H54 (cell line): ENCODE measurements around the gene OPN4.

Source experiments
- DNase-seq: peaks from one replicate; pipeline ENCODE4 v3.0.0; 2011; ENCODE audit warnings: low spot score, mixed read lengths; ENCODE audit not compliant: insufficient read length
- FAIRE-seq: peaks from 3 replicates; lab custom pipeline; 2011; peaks lifted over from hg19 to GRCh38; lab: Jason Lieb, UNC
- POLR2A ChIP-seq: IDR thresholded peaks from 2 replicates; pipeline ENCODE4 v1.6.1; 2011; ENCODE audit warnings: low read depth, mild to moderate bottlenecking, low read length

OPN4 gene

DNA sequence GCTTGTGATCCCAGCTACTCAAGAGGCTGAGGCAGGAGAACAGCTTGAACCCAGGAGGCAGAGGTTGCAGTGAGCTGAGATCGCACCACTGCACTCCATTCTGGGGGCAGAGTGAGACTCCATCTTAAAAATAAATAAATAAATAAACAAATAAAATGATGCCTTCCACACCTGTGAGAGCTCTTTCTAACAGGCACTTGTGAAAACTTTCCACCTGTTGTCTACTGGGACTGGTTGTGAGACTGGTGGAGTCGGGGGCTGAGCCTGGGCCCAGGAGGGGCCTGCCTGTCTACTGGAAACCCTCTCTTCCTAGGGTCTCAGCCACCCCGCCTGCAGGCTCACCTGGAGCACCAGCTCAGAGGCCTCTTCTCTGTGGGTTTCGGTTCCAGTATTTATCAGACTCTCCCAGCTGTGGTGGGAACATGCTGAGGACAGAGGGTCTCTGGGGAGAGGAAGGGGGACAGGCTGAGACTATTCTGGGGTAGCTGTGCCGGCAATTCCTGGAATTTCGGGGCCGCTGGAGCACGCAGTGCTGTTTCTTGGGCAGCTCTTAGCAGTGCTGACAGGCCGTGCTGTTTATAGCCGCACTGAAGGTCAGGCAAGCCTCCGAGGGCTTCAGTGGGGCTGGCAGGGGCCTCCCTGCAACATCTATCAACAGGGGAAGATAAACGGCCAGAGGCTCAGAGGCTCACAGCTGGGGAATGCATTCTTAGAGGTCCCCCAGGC, 17.8 kb downstream of the OPN4 start:
- no peak for DNase-seq
- FAIRE-seq: no peak
- TF ChIP-seq POLR2A: no peak

DNA sequence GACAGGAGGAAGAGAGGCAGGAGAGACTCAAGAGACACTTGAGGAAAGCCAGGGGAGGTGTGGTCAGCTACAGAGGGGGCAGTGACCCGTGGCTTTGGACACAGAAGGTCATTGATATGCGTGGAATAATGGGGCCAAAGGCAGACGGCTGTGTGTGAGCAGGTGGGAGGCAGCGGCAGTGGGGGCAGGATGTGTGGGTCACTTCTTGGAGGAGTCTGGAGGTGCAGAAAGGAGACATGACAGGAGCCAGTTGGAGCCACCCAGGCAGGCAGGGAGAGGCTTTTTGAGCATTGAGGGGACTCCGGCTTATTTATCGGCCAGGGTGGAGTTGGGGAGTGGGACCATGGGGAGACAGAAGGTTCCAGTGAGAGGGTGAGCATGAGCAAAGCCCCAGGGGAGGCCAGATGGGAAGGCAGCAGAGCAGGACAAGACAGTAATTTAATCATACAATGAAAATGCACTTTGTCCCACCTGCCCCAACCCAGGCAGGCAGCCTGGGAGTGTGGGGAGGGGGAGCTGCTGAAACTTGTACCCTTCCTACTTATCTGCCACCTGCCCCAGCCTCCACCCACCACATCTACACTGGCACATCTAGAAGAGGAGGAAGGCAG, 19.0 kb downstream of the OPN4 start:
- DNase-seq: no peak
- TF ChIP-seq POLR2A: no peak
- FAIRE-seq: no peak

DNA sequence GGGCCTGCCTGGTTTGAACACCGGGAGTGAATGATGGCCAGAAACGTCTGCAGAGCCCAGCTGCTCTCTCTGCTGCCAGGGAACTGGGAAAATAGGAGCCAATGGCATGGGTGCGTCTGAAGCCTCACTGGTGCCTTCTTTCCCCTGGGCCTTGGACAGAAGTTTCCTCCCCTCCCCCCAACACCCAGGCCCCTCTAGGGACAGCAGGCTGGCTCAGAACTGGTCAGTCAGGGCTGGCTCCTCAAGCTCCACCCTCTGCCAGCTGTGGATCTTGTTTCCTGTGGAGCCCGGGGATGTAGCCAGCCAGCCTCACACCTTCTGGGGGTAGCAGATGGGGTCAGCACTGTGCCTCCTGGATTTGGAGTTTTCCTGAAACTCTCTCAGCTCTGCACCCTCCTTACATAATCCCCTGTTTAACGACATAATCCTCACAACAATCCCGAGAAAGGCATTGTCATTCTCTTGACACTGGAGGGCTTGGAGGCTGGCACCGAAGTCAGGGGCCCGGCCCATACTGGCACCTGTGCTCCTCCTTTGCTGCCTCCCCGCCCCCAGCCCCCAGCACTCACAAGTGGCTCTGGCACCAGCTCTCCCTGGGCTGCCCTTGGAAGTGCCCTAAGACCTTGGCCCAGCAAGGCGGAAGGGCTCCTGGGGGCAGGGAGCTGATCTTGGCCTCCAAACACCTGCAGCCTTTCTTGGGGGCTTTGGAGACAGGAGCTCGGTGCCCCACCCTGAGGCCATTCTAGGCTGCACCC, 19.7 kb downstream of the OPN4 start:
- DNase-seq: no peak
- FAIRE-seq: no peak
- TF ChIP-seq POLR2A: no peak

DNA sequence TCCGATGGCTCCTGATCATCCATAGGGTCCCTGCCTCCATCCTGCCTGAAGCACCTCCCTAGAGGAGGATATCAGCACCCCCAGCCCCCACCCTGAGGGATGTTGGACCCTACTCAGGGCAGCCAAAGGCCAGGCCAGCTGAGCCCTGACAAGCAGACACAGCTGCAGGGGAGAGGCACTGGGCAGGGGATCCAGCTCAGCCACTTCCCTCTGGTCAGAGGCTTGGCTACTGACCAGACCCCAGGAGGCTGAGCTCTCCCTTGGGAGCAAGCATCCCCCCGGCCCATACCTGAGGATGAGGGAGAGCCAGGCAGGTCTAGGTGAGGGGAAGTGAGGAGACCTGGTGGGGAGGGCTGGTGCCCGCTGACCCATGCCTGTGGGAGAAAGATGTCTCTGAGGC, 20.6 kb downstream of the OPN4 start:
- FAIRE-seq (no peak), DNase-seq (no peak)
- no peak for TF ChIP-seq POLR2A

DNA sequence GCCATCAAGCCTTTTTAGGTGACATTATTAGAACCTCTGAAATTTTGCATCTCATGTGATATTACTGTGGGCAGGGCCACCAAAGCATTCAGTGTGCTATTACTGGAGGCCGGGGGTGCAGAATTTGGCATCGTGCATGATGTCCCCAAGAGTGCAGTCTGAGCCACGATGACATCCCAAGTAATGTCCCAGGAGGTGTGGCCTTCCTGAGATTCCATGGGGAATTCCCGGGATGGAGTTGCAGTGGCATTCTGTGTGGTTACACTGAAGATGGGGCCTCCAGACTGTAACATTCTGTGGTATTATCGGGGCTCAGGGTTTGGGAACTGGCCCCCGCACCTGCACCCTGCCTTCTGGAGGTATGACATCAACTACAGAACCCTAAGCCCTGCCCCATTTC, 23.0 kb downstream of the OPN4 start:
- TF ChIP-seq POLR2A: no peak
- FAIRE-seq (no peak), DNase-seq (no peak)

DNA sequence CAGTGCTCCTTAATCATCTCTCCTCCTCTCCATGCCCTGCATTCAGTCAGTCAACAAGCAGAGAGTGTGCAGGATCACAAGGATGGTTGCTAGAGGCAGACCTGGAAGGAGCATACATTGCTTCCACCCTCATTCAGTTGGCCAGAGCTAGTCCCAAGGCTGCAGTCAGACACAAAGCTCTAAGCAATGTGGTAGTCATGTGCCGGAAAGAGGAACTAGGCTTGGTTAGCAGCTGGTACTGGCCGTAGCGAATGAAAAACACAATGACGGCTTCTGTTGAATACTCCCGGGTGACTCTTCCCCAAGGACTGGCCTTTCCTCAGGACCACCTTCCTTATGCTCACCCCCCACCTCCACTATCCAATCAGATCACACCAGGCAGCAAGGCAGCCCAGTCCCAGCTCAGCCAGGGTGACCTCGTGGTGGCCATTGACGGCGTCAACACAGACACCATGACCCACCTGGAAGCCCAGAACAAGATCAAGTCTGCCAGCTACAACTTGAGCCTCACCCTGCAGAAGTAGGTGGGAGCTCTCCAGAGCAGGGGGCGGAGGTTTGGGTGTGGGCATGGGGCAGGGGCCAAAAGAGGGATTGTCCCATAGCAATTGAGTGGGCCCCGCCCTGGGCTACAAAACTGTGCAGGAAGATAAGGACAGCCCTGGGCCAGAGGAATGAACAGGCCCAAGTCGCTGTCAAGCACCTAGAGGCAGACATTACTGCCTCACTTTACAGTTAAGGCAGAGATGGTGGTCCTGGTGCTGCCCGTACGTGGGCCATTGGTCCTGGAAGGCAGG, 24.8 kb downstream of the OPN4 start:
- no peak for FAIRE-seq
- TF ChIP-seq POLR2A: no peak
- no peak for DNase-seq

DNA sequence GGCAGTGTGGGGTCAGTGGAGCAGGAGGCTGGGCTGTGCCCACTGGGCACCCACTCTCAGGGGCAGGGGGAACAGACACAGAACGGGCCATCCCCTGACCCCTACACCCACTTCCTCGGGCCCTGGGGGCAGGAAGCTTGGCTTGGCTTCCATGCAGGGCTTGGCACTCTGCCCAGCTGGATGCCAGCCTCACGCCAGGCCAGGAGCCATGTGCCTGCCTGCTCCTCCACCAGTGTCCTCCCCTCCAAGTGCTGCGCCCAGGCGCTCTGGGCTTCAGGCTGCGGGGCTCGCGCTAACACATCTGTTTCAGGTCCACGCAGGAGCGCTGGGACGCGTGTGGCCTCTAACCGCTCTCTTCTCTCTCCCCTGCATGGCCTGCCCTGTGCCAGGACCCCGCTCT, 26.7 kb downstream of the OPN4 start:
- no peak for TF ChIP-seq POLR2A
- no peak for FAIRE-seq
- no peak for DNase-seq

DNA sequence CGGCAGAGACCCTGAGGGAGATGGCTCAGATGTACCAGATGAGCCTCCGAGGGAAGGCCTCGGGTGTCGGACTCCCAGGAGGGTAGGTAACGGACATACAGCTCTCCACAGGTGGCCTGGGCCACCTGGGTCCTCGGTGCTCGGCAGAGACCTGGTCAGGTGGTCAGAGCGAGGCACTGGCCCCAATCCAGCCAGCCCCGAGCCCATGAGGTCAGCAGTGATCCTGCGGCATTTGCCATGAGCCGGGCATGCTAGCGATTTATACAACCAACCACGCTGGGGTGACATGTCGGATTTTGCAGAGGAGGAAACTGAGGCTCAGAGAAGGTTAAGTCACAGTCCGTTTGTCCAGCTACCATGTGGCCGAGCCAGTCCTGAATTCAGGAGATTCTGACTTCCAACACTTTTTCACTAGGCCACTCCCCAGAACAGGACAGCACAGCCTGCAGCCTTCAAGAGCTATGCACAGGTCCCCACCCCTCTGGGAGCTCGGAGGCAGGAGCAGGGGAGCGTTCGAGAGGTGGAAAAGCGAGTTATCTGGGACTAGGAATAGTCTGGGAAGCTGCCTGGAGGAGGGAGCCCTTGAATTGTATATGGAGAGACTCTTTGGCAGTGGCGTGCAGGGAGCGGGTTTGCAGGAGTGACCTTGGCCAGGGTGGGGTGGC, 27.5 kb downstream of the OPN4 start:
- DNase-seq (no peak), FAIRE-seq (no peak)
- no peak for TF ChIP-seq POLR2A

DNA sequence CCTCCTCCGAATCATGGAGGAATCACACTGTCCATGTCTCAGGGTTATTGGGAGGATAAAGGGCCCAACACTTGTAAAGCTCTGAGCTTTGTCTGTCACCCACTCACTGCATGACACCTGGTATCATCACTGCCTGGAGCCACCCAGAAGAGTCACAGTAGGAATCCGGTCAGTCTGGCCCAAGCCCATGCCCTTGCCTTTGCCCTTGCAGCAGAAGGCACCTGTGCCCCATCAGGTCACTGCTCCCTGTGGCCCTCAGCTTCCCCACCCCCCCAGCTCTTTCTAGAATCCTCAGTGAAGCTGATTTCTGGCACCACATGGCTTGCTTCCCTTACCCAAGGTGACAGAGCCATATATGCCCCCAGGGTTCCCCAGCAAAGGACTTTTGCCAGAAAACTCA, 28.3 kb downstream of the OPN4 start:
- FAIRE-seq (no peak), DNase-seq (no peak)
- TF ChIP-seq POLR2A: no peak

DNA sequence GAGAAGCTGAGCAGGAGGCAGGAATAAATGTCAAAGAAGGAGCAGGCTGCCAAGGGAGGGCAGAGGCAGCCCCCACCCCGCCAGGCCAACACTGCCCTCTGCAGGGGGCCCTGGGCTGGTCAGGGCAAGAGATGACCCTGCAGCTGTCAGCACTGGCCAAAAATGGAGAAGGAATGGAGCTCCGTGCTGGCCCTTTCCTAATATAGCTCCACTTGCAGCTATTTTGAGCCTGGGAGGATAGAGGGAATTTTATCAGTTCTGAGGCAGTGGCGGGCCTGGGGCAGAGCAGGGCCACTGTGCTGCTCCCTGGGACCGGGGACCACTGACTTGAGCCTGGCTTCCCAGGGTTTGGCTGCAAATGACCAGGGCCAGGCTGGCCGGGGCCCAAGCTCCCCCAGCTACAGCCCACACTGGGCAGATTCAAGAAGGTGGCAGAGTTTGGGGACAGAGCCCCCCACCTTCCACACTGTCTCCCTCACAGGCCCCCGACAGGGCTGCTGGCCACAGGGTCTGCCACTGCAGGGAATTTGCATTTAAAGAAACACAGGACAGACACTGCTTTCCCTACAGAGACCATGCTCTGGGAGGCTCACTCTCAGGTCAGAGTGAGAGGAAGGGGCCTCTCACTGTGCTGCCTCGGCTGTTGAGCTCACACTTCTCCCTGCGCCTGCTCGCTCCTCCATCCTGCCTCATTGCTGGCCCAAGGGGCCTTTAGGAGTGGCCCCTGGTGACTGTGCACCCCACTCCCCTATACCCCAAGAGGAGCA, 30.2 kb downstream of the OPN4 start:
- FAIRE-seq: no peak
- no peak for DNase-seq
- no peak for TF ChIP-seq POLR2A

DNA sequence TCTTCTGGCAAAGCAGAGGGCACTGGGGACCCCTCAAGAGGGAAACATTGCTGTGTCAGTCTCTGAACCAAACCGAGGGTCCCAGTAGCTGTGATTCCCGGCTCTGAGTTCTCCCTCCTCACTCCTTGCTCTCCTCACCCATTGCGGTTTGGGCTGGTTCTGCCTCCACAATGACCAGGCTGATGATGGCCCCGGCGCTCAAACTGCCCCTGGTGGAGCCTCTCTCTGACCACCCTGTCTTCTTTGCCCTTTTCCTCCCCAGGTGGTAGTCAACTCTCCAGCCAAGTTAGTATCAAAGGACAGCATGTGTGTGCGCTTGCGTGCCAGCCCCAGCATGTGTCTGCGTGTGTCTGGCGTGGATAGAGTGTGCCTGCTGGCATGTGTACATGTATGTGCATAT, 31.1 kb downstream of the OPN4 start:
- DNase-seq (no peak), FAIRE-seq (no peak)
- no peak for TF ChIP-seq POLR2A

DNA sequence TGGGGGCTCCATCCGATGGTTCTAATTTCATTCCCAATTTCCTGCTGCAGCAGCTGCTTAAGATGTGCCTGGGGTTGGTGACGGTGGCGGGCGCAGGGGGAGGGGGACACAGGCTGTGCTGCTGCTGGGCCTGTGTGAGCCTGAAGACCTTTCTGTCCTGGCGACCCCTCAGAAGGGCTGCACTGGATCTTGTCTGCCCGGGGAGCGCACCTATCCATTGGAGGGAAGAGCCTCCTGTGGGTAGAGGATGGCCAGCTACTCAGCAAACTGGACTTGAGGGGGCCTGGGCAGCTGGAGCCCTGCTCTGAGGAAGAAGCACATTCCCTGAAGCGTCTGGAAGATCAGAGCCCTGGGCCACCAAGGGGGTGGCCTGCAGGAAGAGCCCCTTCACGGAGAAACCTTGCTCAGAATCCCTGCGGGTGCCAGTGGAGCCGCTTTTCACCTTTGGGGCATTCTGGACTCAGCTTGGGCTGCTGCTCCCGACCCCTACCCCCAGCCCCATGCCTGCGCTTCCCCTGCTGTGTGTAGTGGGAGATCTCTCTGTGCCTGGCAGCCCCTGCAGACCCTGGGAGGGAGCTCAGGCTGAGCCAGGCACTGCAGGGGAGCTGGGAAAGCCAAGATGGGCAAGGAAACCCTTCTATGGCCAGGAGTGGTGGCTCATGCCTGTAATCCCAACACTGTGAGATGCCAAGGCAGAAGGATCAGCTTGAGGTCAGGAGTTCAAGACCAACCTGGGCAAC, 31.7 kb downstream of the OPN4 start:
- DNase-seq: no peak
- TF ChIP-seq POLR2A: no peak
- FAIRE-seq: no peak
